Calu3 (cell line): ENCODE data around the gene CFTR. TPM values are rescaled to one million over a fixed set of nuclear protein-coding genes. Genes with fewer than 3 reads are reported as not detected.

ENCODE experiments used
- BruUV-seq: library from RNA; stranded (reverse); fragments of 400-500 nt; replicated peaks from 2 replicates; lab custom pipeline; 2021; lab: Mats Ljungman, UMichigan
- CTCF ChIA-PET: fragments of 300-600 bp; sonication (Branson Sonifier 250); formaldehyde crosslinking; loops from one replicate; lab custom pipeline; 2022; ENCODE audit warnings: antibody characterized with exemption; lab: Charles Lee
- DNase-seq: peaks from one replicate; pipeline ENCODE4 v3.0.0; 2022
- H3K27ac Mint-ChIP-seq: one replicate; pipeline ENCODE4 v1.8.0; 2022; ENCODE audit warnings: mixed read lengths; ENCODE audit not compliant: unreplicated experiment
- H3K27me3 Mint-ChIP-seq: one replicate; pipeline ENCODE4 v1.8.0; 2022; ENCODE audit warnings: mixed read lengths; ENCODE audit not compliant: unreplicated experiment
- H3K36me3 Mint-ChIP-seq: one replicate; pipeline ENCODE4 v1.8.0; 2022; ENCODE audit warnings: mild to moderate bottlenecking, moderate library complexity, mixed read lengths; ENCODE audit not compliant: insufficient read depth, unreplicated experiment
- H3K4me1 Mint-ChIP-seq: one replicate; pipeline ENCODE4 v1.8.0; 2022; ENCODE audit warnings: mild to moderate bottlenecking, low read depth, mixed read lengths; ENCODE audit not compliant: unreplicated experiment
- H3K4me3 Mint-ChIP-seq: one replicate; pipeline ENCODE4 v1.8.0; 2022; ENCODE audit warnings: mild to moderate bottlenecking, low read depth, moderate library complexity, mixed read lengths; ENCODE audit not compliant: unreplicated experiment
- H3K9me3 Mint-ChIP-seq: one replicate; pipeline ENCODE4 v1.8.0; 2022; ENCODE audit warnings: low read depth, mixed read lengths; ENCODE audit not compliant: unreplicated experiment
- CTCF ChIP-seq: fragments of 200-600 bp; IDR thresholded peaks from one replicate; pipeline ENCODE4 v1.8.0; 2022; ENCODE audit warnings: antibody characterized with exemption; ENCODE audit not compliant: unreplicated experiment
- intact Hi-C: fragments of 100-400 bp; cut with micrococcal nuclease; formaldehyde crosslinking; loops from one replicate; pipeline ENCODE4 v1.10.0; 2022; ENCODE audit not compliant: unreplicated experiment
- total RNA-seq: library from RNA; stranded (reverse); gene quantifications from 2 replicates; pipeline ENCODE4 v1.2.3, GENCODE V29; 2022

CFTR gene
- total RNA-seq, 1 experiment from 2014 or later: 502 TPM

GRCh38 chr7:117630907-117631564, 151.2 kb downstream of the CFTR start:
- no TSS peak for BruUV-seq
- H3K4me1 Mint-ChIP-seq: peaks cover 39% of the 10 kb centered on the region
- peaks cover 80% of the 10 kb centered on the region for H3K36me3 Mint-ChIP-seq
- CTCF ChIA-PET: no interaction called here
- no peak for DNase-seq
- H3K27me3 Mint-ChIP-seq: no peaks in the 10 kb centered on the region
- no peak overlapping the region for H3K4me3 Mint-ChIP-seq
- intact Hi-C loops: no loop called here
- peak overlapping the region; percentile 80 for H3K27ac Mint-ChIP-seq
- TF ChIP-seq CTCF: no peak
- H3K9me3 Mint-ChIP-seq: no peaks in the 10 kb centered on the region

DNA sequence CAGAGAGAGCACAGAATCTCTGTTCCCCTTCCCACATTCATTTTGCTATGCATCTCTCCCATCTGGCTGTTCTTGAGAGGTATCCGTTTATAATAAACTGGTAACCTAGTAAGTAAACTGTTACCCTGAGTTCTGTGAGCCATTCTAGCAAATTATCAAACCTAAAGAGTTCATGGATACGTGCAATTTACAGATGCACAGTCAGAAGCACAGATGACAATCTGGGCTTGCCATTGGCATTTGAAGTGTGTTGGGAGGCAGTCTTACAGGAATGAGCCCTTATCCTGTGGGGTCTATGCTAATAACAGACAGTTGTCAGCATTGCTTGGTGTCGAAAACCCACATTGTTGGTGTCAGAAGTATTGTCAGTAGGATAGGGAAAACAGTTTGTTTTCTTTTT, 151.8 kb downstream of the CFTR start:
- no TSS peak for BruUV-seq
- peaks cover 45% of the 10 kb centered on the region for H3K4me1 Mint-ChIP-seq
- H3K27ac Mint-ChIP-seq: no peak overlapping the region
- H3K9me3 Mint-ChIP-seq: no peaks in the 10 kb centered on the region
- no peak for DNase-seq
- TF ChIP-seq CTCF: no peak
- H3K36me3 Mint-ChIP-seq: peaks cover 81% of the 10 kb centered on the region
- CTCF ChIA-PET: no interaction called here
- no peak overlapping the region for H3K4me3 Mint-ChIP-seq
- no peaks in the 10 kb centered on the region for H3K27me3 Mint-ChIP-seq
- intact Hi-C loops: no loop called here

DNA sequence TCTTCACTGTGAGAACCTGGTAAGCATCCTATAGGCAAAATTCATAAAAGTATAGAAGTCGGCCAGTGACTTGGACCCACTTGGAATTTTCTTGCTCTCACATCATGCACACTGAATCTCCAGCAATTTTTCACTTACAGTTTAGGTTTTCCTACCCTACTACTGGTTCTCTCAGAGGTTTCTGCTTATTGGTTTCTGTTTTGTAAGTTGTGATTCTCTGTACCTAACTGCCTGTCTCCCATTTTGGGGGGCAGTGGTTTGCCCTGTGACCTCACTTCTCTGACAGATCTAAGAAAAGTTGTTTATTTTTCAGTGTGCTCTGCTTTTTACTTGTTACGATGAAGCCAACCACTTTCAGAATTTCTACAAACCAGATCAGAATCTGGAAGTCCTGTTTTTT, 158.1 kb downstream of the CFTR start:
- CTCF ChIA-PET: interaction anchor here (1.0 kb wide), 1 partner anchor 78 kb away, joined by 3 read pairs; no protein-coding TSS in a partner anchor
- no peaks in the 10 kb centered on the region for H3K9me3 Mint-ChIP-seq
- no peaks in the 10 kb centered on the region for H3K27me3 Mint-ChIP-seq
- peaks cover 20% of the 10 kb centered on the region for H3K4me1 Mint-ChIP-seq
- no peak for TF ChIP-seq CTCF
- peak overlapping the region; percentile 50 for H3K27ac Mint-ChIP-seq
- BruUV-seq: no TSS peak
- no peak for DNase-seq
- no peak overlapping the region for H3K4me3 Mint-ChIP-seq
- intact Hi-C loops: no loop called here
- peaks cover 86% of the 10 kb centered on the region for H3K36me3 Mint-ChIP-seq

- TF ChIP-seq CTCF: no peak
- no peaks in the 10 kb centered on the region for H3K27me3 Mint-ChIP-seq
- peak overlapping the region; percentile 54 for H3K27ac Mint-ChIP-seq
- BruUV-seq: no TSS peak
- H3K4me3 Mint-ChIP-seq: no peak overlapping the region
- H3K36me3 Mint-ChIP-seq: peaks cover 88% of the 10 kb centered on the region
- CTCF ChIA-PET: interaction anchor here (1.1 kb wide), 1 partner anchor 205 kb away, joined by 3 read pairs; no protein-coding TSS in a partner anchor
- H3K4me1 Mint-ChIP-seq: peaks cover 28% of the 10 kb centered on the region
- no peaks in the 10 kb centered on the region for H3K9me3 Mint-ChIP-seq
- no peak for DNase-seq
- intact Hi-C loops: no loop called here
Measured at GRCh38 chr7:117639966-117640365, 160.1 kb downstream of the CFTR start.
